ENCODE results near the gene CAMTA2.
A peak's percentile ranks its signal among the peaks of the same experiment; 100 is the strongest.

Gene CAMTA2

DNA sequence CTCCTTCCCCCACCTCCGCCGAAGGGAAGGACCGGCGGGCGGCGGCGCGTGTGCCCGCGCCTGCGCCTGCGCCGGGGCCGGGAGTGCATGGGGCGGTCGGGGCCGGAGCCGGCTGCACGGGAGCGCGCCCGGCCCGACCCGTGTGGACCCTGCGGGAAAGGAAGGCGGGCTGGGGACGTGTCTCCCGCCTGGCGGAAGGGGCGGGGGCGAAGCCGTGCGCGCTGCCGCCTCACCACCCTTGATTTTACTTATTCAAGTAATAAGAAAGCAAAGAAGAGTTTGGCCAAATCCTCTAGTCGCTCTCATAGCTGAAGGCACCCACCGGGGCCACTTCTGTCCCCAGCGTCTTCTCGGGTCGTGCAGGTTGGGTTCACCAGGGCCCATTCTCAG lies 38.5 kb downstream of the CAMTA2 start:
- peak; percentile 38 for DNase-seq (ENCODE audit: low read depth, low spot score)
- TF ChIP-seq, protein P1, sequence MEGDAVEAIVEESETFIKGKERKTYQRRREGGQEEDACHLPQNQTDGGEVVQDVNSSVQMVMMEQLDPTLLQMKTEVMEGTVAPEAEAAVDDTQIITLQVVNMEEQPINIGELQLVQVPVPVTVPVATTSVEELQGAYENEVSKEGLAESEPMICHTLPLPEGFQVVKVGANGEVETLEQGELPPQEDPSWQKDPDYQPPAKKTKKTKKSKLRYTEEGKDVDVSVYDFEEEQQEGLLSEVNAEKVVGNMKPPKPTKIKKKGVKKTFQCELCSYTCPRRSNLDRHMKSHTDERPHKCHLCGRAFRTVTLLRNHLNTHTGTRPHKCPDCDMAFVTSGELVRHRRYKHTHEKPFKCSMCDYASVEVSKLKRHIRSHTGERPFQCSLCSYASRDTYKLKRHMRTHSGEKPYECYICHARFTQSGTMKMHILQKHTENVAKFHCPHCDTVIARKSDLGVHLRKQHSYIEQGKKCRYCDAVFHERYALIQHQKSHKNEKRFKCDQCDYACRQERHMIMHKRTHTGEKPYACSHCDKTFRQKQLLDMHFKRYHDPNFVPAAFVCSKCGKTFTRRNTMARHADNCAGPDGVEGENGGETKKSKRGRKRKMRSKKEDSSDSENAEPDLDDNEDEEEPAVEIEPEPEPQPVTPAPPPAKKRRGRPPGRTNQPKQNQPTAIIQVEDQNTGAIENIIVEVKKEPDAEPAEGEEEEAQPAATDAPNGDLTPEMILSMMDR (IDR thresholded peaks at IDR 0.05; ENCODE audit: insufficient read depth, low read length, missing control alignments), result no peak
- POLR2A ChIA-PET, result interaction anchor here (0.6 to 6.9 kb wide), 6 partner anchors 8 to 59 kb away, joined by 3 to 119 read pairs (median 7); partner anchors contain the start of genes CAMTA2, INCA1, KIF1C and RNF167
- peak overlapping the region; percentile 99 for H3K4me3 ChIP-seq (ENCODE audit: low read depth, low read length)
- CTCF ChIA-PET, result interaction anchor here (1.6 kb wide), 1 partner anchor 39 kb away, joined by 4 read pairs; the partner anchor contains the start of gene CAMTA2

DNA sequence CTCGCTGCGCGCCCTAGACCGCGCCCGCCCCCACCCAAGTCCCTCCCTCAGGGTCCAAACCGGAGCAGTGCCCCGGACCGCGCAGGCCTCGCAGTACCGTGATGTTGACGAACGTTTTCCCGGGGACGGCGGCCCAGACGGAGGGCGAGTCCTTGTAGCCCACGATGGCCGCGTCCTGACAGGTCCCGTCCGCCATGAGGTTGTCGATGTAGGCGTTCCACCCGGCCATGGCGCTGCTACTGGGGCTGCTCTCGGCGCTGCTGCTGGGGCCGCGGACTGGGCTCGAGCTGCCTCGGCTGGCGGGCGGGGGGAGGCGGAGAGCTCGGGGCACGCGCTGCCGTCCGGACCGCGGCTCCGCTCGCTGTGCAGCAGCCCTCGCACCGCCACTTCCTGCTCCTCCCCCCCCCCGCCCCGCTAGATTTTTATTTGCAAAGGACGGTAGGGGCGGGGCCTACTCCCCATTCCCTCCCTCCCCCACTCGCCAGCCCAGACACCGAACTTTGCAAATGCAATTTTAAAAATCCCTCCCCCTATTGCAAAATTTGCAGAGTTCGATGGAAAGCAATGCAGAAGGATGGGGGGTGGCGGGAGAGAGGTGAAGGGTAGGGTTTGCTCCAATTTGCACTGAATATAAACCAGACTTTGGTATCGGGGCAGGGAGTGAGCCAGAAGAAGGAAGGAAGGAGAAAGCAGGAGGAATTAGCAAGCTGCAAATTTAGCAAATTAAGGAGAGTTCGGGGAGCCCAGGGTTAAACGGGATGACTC lies 39.1 kb downstream of the CAMTA2 start, which contains the start of gene PFN1:
TSS of gene PFN1 (minus strand) at position 365 of the 765 bp plus-strand sequence. CDS start at position 229, 136 bp downstream.
- peak; percentile 63 for DNase-seq (ENCODE audit: low read depth, low spot score)

DNA sequence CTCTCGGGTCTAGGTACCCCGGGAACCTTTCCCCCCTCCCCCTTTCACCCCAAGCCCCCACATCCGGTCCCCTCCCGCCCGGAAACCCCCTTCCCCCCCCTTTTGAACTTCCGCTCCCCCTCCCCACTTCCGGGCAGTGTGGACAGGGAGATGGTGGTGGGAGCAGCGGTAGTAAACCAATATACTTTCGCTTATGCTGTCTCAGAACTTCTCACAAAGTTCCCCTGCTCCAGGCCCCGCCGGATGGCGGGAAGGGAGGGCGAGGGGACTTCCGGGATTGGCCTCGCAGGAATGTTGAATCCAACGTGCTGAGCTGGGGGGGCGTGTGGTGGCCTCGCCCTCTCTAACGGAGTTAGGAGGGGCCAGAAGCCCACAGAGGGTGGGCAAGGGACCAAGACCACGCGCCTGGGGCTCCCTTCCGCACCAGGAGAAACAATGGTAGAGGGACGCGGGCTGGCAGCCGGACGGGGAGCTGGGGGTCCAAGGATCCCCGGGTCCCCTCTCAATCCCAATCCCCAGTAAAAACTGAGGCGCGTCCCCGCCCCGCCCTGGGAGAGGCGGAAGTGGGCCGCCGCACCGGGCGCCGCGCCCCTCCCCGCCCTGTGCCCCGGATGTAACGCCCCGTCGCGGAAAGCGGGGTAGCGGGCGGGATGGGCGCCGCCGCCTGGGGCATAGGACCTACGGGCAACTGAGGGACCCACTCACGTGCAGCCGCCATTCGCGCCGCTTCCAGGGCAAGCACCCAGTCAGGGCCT lies 39.9 kb downstream of the CAMTA2 start:
- POLR2A ChIA-PET, result interaction anchor here (0.6 to 6.9 kb wide), 6 partner anchors 7 to 135 kb away, joined by 3 to 119 read pairs (median 6); partner anchors contain the start of genes CAMTA2, INCA1, KIF1C and RNF167
- CTCF ChIA-PET, result interaction anchor here (1.2 to 1.6 kb wide), 2 partner anchors 38 to 40 kb away, joined by 4 to 6 read pairs; partner anchors contain the start of gene CAMTA2
- peak overlapping the region; percentile 99 for H3K4me3 ChIP-seq (ENCODE audit: low read depth, low read length)
- DNase-seq (ENCODE audit: low read depth, low spot score), result no peak
- TF ChIP-seq, protein P1 (IDR thresholded peaks at IDR 0.05; ENCODE audit: insufficient read depth, low read length, missing control alignments), result no peak

More for the DNA sequence above, 39.1 kb downstream of the CAMTA2 start, which contains the start of gene PFN1:
- ChIA-PET CTCF (interaction anchor here (1.6 kb wide), 1 partner anchor 40 kb away, joined by 4 read pairs; the partner anchor contains the start of gene CAMTA2), POLR2A (interaction anchor here (0.6 to 6.9 kb wide), 7 partner anchors 8 to 136 kb away, joined by 3 to 119 read pairs (median 5); partner anchors contain the start of genes CAMTA2, INCA1, KIF1C and RNF167)
- peak within 1 kb of the TSS; percentile 99 for H3K4me3 ChIP-seq (ENCODE audit: low read depth, low read length)
- TF ChIP-seq, protein P1 (IDR thresholded peaks at IDR 0.05; ENCODE audit: insufficient read depth, low read length, missing control alignments), result no peak

DNA sequence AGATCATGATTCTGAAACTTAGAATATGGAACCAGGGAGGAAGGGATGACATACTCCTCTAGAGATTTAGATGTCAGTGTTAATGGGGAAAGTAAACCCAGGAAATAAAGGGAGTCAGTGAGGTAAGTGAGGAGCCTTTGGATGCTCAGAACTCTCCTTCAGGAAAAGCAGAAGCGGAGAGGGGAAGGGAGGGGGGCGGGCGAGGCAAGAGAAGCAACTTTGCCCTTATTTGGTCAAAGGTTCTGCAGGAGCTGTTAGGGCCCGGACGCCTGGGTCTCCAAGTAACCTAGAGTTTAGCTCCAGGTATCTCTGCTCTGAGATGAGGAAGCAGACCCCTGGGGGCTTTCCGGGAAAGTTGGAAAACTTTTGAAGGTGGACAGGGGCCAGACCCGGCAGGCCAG lies 40.5 kb downstream of the CAMTA2 start:
- peak overlapping the region; percentile 99 for H3K4me3 ChIP-seq (ENCODE audit: low read depth, low read length)
- ChIA-PET POLR2A (interaction anchor here (0.7 to 6.9 kb wide), 4 partner anchors 9 to 40 kb away, joined by 3 to 119 read pairs (median 6); partner anchors contain the start of genes CAMTA2 and SPAG7), CTCF (interaction anchor here (1.2 kb wide), 1 partner anchor 38 kb away, joined by 6 read pairs; no protein-coding TSS in a partner anchor)
- TF ChIP-seq, protein P1 (IDR thresholded peaks at IDR 0.05; ENCODE audit: insufficient read depth, low read length, missing control alignments), result no peak
- no peak for DNase-seq (ENCODE audit: low read depth, low spot score)

DNA sequence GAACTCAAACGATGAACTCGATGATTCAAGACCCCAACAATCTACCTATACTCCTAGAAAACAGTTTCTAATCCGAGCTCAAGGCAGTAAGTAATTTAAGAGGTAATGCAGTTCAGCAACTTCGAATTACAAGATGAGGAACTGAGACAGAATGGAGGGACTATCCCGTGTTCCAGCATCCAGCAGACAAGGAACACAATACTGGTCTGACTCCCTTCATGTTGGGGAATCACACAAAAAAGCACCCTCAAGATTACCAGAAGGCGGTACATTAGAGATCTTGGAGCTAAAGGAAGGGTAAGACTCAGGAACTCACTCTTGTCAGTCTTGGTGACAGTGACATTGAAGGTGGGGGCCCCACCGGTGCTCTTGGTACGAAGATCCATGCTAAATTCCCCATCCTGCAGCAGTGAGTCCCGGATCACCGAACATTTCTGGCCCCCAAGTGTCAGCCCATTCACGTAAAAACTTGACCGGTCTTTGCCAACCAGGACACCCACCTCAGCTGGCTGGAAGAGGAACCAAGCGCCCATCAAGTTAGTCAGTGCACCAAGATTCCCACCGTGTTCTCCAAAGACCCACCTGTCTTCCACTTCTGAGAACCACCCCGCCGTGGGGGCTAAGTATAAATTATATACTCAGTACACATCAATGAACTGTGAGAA lies 41.0 kb downstream of the CAMTA2 start:
- peak overlapping the region; percentile 99 for H3K4me3 ChIP-seq (ENCODE audit: low read depth, low read length)
- TF ChIP-seq, protein P1 (IDR thresholded peaks at IDR 0.05; ENCODE audit: insufficient read depth, low read length, missing control alignments), result no peak
- no peak for DNase-seq (ENCODE audit: low read depth, low spot score)
- ChIA-PET POLR2A (interaction anchor here (0.7 to 6.9 kb wide), 4 partner anchors 9 to 41 kb away, joined by 3 to 119 read pairs (median 6); partner anchors contain the start of genes CAMTA2 and SPAG7), CTCF (interaction anchor here (1.0 to 1.2 kb wide), 2 partner anchors 37 to 41 kb away, joined by 3 to 6 read pairs; partner anchors contain the start of gene CAMTA2)

Measured in AG04449 (cell line).